ENCODE measurements around the gene DCAF17.

DCAF17 gene

GRCh38 chr2:171531291-171531690, 97.3 kb downstream of the DCAF17 start:
- no peak for TF ChIP-seq CTCF (IDR thresholded peaks at IDR 0.05; ENCODE audit: insufficient read depth, low read length, poor library complexity, severe bottlenecking)
- no peak for DNase-seq (ENCODE audit: extremely low read depth, insufficient read length)
- 0 out of 2 replicates have a peak, but pooled peaks cover 2% of the 10 kb centered on the region for H3K36me3 ChIP-seq (ENCODE audit: control insufficient read depth, insufficient read depth, low read length)
- H3K4me3 ChIP-seq (replicated peaks; ENCODE audit: low read depth, low read length): no peak overlapping the region
- H3K27me3 ChIP-seq (replicated peaks; ENCODE audit: control insufficient read depth, insufficient read depth, low read length): no peaks in the 10 kb centered on the region

GRCh38 chr2:171531836-171532450, 97.9 kb downstream of the DCAF17 start:
- no peak for DNase-seq (ENCODE audit: extremely low read depth, insufficient read length)
- no peak for TF ChIP-seq CTCF (IDR thresholded peaks at IDR 0.05; ENCODE audit: insufficient read depth, low read length, poor library complexity, severe bottlenecking)
- H3K36me3 ChIP-seq (ENCODE audit: control insufficient read depth, insufficient read depth, low read length): 0 out of 2 replicates have a peak, but pooled peaks cover 2% of the 10 kb centered on the region
- H3K4me3 ChIP-seq (replicated peaks; ENCODE audit: low read depth, low read length): no peak overlapping the region
- no peaks in the 10 kb centered on the region for H3K27me3 ChIP-seq (replicated peaks; ENCODE audit: control insufficient read depth, insufficient read depth, low read length)

GRCh38 chr2:171533331-171533730, 99.3 kb downstream of the DCAF17 start:
- H3K4me3 ChIP-seq (replicated peaks; ENCODE audit: low read depth, low read length): no peak overlapping the region
- TF ChIP-seq CTCF (IDR thresholded peaks at IDR 0.05; ENCODE audit: insufficient read depth, low read length, poor library complexity, severe bottlenecking): no peak
- H3K27me3 ChIP-seq (replicated peaks; ENCODE audit: control insufficient read depth, insufficient read depth, low read length): no peaks in the 10 kb centered on the region
- no peak for DNase-seq (ENCODE audit: extremely low read depth, insufficient read length)
- 0 out of 2 replicates have a peak, but pooled peaks cover 2% of the 10 kb centered on the region for H3K36me3 ChIP-seq (ENCODE audit: control insufficient read depth, insufficient read depth, low read length)

Measured in GM06990 (cell line).